Stimulated activated CD8-positive, alpha-beta memory T cell treated with anti-CD3 and anti-CD28 coated beads, Interleukin-12 subunit alpha, Interleukin-12 subunit beta, amount 100 ng/mL, for 24 hours (primary cell): ENCODE results near the gene TRIM24.

ENCODE experiments used
- DNase-seq: peaks from one replicate; pipeline ENCODE4 v3.0.0-alpha.2; 2020; ENCODE audit errors: extremely low read depth

Gene TRIM24

DNA sequence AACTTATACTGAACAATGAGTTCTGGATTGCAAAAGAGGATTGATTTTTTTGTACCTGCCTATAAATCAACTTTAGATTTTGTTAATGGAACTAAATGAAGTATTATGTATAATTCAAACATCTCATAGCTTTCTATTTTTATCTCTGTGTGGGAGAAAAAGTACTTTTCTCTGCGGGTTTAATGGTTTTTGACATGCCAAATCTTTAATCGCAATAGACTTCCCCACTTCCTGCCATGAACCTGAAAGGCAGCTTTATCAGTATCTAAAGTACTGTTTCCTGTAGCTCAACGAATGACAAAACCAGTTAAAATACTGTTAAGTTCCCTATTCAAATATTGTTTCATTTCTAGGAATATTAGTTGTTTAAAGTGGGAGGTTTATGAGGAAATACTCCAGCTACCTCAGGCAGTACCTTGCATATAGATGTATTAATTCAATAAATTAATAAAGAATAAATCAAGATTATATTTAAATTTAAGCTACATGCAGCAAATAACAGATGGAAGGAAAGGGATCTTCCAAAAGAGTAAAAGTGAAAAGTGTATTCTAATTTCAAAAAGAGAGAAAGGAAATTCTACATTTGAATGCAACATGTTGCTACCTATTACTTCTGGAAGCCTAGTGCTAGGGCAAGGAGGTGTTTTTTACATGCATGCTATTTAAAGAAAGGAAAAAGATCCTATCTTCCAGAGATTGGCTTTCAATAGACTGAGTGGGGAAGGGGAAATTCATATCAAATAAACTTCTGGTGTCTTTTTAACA is 165.2 kb downstream of the TRIM24 start:
- no peak for DNase-seq

DNA sequence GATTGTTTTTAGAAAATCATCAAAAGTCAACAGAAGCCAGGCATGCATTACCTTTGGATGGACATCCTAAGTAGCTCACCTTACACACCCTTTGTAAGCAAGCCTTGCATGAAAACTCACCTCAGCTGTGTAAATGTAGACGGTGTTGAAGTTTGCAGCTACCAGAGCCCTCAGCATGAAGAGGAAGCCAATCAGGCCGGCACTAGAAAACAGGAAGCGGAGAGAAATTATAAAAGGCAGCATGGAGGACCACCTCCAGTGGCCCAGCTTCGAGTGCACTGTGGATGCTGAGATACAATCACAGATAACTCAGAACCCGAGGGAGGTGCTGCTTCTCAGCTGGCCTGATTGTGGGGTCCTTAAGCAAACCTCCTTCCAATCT is 165.8 kb downstream of the TRIM24 start:
- no peak for DNase-seq

DNA sequence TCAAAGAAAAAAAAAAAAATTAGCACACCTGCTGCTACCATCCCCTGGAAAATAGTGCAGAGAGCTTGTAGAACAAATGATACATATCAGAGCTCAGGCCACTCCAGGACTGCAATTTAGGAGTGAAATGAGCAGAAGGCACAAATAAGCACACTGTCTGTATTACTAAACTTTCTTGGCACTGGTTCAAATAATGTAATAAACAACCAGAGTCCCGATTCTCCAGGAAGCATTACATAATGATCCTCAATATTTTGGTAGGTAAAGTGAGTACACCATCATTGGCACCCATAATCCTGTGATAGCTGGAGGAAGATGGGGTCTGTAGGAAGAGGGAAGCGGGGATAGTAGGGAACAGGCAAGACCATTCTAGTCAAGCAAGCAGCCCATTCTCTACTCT is 166.8 kb downstream of the TRIM24 start:
- DNase-seq, result no peak

DNA sequence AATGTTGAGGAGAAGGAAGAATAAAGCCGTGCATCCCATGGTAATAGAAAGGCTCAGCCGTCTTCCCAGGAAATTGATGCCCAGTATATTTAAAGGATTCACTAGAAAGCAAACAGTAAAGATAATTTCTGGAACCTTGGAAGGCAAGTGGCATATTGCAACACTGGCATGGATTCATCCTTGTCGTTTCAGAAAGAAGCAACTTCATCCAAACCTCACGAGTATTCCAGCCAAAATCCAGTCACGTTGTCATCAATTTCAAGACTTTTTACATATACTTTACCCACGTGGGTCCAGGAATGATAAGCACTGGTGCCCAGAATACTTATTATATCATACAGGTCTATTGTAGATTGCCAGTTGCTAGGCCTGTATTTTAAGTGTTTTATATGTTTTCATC is 167.3 kb downstream of the TRIM24 start:
- no peak for DNase-seq

GRCh38 chr7:138630059-138630610 is 170.1 kb downstream of the TRIM24 start:
- no peak for DNase-seq

DNA sequence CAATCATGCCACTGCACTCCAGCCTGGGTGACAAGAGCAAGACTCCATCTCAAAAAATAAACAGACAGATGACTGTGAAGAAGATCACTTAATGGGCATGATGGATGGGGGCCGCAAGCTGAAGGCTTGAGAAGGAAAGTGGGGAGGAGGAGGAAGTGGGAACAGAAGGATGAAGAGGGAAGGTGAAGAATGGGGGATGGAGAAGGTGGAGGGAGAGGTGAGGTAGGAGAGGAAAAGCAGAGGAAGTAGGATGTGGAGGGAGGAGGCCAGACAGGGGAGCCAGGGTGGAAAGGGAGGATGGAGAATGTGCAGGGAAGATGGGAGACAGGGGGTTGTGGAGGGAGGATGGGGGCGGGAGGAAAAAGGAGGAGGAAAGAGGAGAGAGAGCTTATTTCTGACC is 172.3 kb downstream of the TRIM24 start:
- no peak for DNase-seq

GRCh38 chr7:138632826-138633602 is 173.0 kb downstream of the TRIM24 start:
- no peak for DNase-seq
